ENCODE results near the gene PPIC. TPM values are rescaled to one million over a fixed set of nuclear protein-coding genes. Genes with fewer than 3 reads are reported as not detected.

PPIC gene
- total RNA-seq, 1 experiment from 2014 or later, result 133 TPM

- Histone ChIP-seq H3K36me3 (no peaks in the 10 kb centered on the region), H3K27ac (no peak overlapping the region), H3K4me1 (replicated peaks) (no peaks in the 10 kb centered on the region; the same call in 1 of the 2 replicates), H3K4me3 (no peak overlapping the region), H3K27me3 (replicated peaks) (no peaks in the 10 kb centered on the region), H3K9me3 (replicated peaks) (no peaks in the 10 kb centered on the region)
- peak in 1 of 2 experiments; percentile 14 for DNase-seq (ENCODE audit: low read depth in 1 of 2, low spot score in 2 of 2)
These were observed 8.5 kb upstream of the PPIC start for GRCh38 chr5:123044926-123045617.

GRCh38 chr5:123039673-123040072 is 3.1 kb upstream of the PPIC start:
- Histone ChIP-seq H3K4me1 (replicated peaks) (peaks cover 12% of the 10 kb centered on the region), H3K27me3 (replicated peaks) (no peaks in the 10 kb centered on the region), H3K9me3 (replicated peaks) (no peaks in the 10 kb centered on the region), H3K4me3 (no peak overlapping the region), H3K27ac (no peak overlapping the region), H3K36me3 (peaks cover 5% of the 10 kb centered on the region; the same call in 1 of the 2 replicates)
- DNase-seq (ENCODE audit: low read depth in 1 of 2, low spot score in 2 of 2), result no peak

- no peaks in the 10 kb centered on the region for H3K27me3 ChIP-seq (replicated peaks)
- no peaks in the 10 kb centered on the region for H3K9me3 ChIP-seq (replicated peaks)
- peaks cover 12% of the 10 kb centered on the region for H3K4me1 ChIP-seq (replicated peaks)
- H3K36me3 ChIP-seq, result peaks cover 5% of the 10 kb centered on the region; the same call in 1 of the 2 replicates
- peak overlapping the region; percentile 67 for H3K27ac ChIP-seq
- no peak for DNase-seq (ENCODE audit: low read depth in 1 of 2, low spot score in 2 of 2)
- H3K4me3 ChIP-seq, result peak overlapping the region; percentile 74
These were observed 536 bp upstream of the PPIC start for GRCh38 chr5:123037104-123037418.

- Histone ChIP-seq H3K4me3 (peak overlapping the region; percentile 74), H3K27ac (peak overlapping the region; percentile 67), H3K4me1 (replicated peaks) (peaks cover 12% of the 10 kb centered on the region), H3K9me3 (replicated peaks) (no peaks in the 10 kb centered on the region), H3K27me3 (replicated peaks) (no peaks in the 10 kb centered on the region), H3K36me3 (peaks cover 5% of the 10 kb centered on the region; the same call in 1 of the 2 replicates)
- DNase-seq (ENCODE audit: low read depth in 1 of 2, low spot score in 2 of 2), result peak; percentile 66 to 78
These were observed 571 bp downstream of the PPIC start for GRCh38 chr5:123035918-123036390.

- Histone ChIP-seq H3K36me3 (peaks cover 5% of the 10 kb centered on the region; the same call in 1 of the 2 replicates), H3K27ac (no peak overlapping the region), H3K9me3 (replicated peaks) (no peaks in the 10 kb centered on the region), H3K27me3 (replicated peaks) (no peaks in the 10 kb centered on the region), H3K4me1 (replicated peaks) (peaks cover 12% of the 10 kb centered on the region), H3K4me3 (peak overlapping the region; percentile 74)
- DNase-seq (ENCODE audit: low read depth in 1 of 2, low spot score in 2 of 2), result peak in 1 of 2 experiments; percentile 58
These were observed 1.1 kb downstream of the PPIC start for GRCh38 chr5:123035360-123035917.

- no peak for DNase-seq (ENCODE audit: low read depth in 1 of 2, low spot score in 2 of 2)
These were observed 3.3 kb downstream of the PPIC start for GRCh38 chr5:123033157-123033671.

GRCh38 chr5:123028222-123028621 is 8.3 kb downstream of the PPIC start:
- Histone ChIP-seq H3K27ac (no peak overlapping the region), H3K9me3 (replicated peaks) (no peaks in the 10 kb centered on the region), H3K36me3 (peaks cover 57% of the 10 kb centered on the region), H3K4me1 (replicated peaks) (no peaks in the 10 kb centered on the region), H3K4me3 (no peak overlapping the region), H3K27me3 (replicated peaks) (no peaks in the 10 kb centered on the region)
- DNase-seq (ENCODE audit: low read depth in 1 of 2, low spot score in 2 of 2), result no peak

More at GRCh38 chr5:123033157-123033671, 3.3 kb downstream of the PPIC start:
- peaks cover 18% of the 10 kb centered on the region for H3K36me3 ChIP-seq
- no peaks in the 10 kb centered on the region for H3K27me3 ChIP-seq (replicated peaks)
- no peaks in the 10 kb centered on the region for H3K9me3 ChIP-seq (replicated peaks)
- no peak overlapping the region for H3K27ac ChIP-seq
- H3K4me1 ChIP-seq (replicated peaks), result peaks cover 12% of the 10 kb centered on the region
- H3K4me3 ChIP-seq, result no peak overlapping the region

GRCh38 chr5:123014689-123015088 is 21.8 kb downstream of the PPIC start:
- no peak overlapping the region for H3K27ac ChIP-seq
- H3K4me3 ChIP-seq, result no peak overlapping the region
- no peak for DNase-seq (ENCODE audit: low read depth in 1 of 2, low spot score in 2 of 2)
- H3K9me3 ChIP-seq (replicated peaks), result no peaks in the 10 kb centered on the region
- H3K4me1 ChIP-seq (replicated peaks), result no peaks in the 10 kb centered on the region
- no peaks in the 10 kb centered on the region for H3K27me3 ChIP-seq (replicated peaks)
- H3K36me3 ChIP-seq, result no peaks in the 10 kb centered on the region

GRCh38 chr5:123012321-123012720 is 24.2 kb downstream of the PPIC start:
- H3K9me3 ChIP-seq (replicated peaks), result no peaks in the 10 kb centered on the region
- no peak overlapping the region for H3K4me3 ChIP-seq
- no peaks in the 10 kb centered on the region for H3K4me1 ChIP-seq (replicated peaks)
- H3K36me3 ChIP-seq, result no peaks in the 10 kb centered on the region
- DNase-seq (ENCODE audit: low read depth in 1 of 2, low spot score in 2 of 2), result no peak
- H3K27ac ChIP-seq, result no peak overlapping the region
- H3K27me3 ChIP-seq (replicated peaks), result no peaks in the 10 kb centered on the region

GRCh38 chr5:123007754-123008153 is 28.8 kb downstream of the PPIC start:
- DNase-seq (ENCODE audit: low read depth in 1 of 2, low spot score in 2 of 2), result no peak
- no peaks in the 10 kb centered on the region for H3K27me3 ChIP-seq (replicated peaks)
- no peak overlapping the region for H3K27ac ChIP-seq
- H3K36me3 ChIP-seq, result peaks cover 4% of the 10 kb centered on the region
- no peak overlapping the region for H3K4me3 ChIP-seq
- no peaks in the 10 kb centered on the region for H3K4me1 ChIP-seq (replicated peaks)
- no peaks in the 10 kb centered on the region for H3K9me3 ChIP-seq (replicated peaks)

GRCh38 chr5:123007182-123007581 is 29.3 kb downstream of the PPIC start:
- no peaks in the 10 kb centered on the region for H3K9me3 ChIP-seq (replicated peaks)
- peaks cover 4% of the 10 kb centered on the region for H3K36me3 ChIP-seq
- DNase-seq (ENCODE audit: low read depth in 1 of 2, low spot score in 2 of 2), result no peak
- H3K4me3 ChIP-seq, result no peak overlapping the region
- no peak overlapping the region for H3K27ac ChIP-seq
- H3K4me1 ChIP-seq (replicated peaks), result no peaks in the 10 kb centered on the region
- no peaks in the 10 kb centered on the region for H3K27me3 ChIP-seq (replicated peaks)

GRCh38 chr5:123001808-123002207 is 34.7 kb downstream of the PPIC start:
- H3K9me3 ChIP-seq (replicated peaks), result no peaks in the 10 kb centered on the region
- no peaks in the 10 kb centered on the region for H3K4me1 ChIP-seq (replicated peaks)
- DNase-seq (ENCODE audit: low read depth in 1 of 2, low spot score in 2 of 2), result no peak
- H3K36me3 ChIP-seq, result peaks cover 4% of the 10 kb centered on the region
- no peak overlapping the region for H3K27ac ChIP-seq
- no peaks in the 10 kb centered on the region for H3K27me3 ChIP-seq (replicated peaks)
- no peak overlapping the region for H3K4me3 ChIP-seq

- Histone ChIP-seq H3K27ac (no peak overlapping the region), H3K9me3 (replicated peaks) (no peaks in the 10 kb centered on the region), H3K27me3 (replicated peaks) (no peaks in the 10 kb centered on the region), H3K4me3 (no peak overlapping the region), H3K36me3 (peaks cover 4% of the 10 kb centered on the region), H3K4me1 (replicated peaks) (no peaks in the 10 kb centered on the region)
- DNase-seq (ENCODE audit: low read depth in 1 of 2, low spot score in 2 of 2), result no peak
These were observed 35.8 kb downstream of the PPIC start for GRCh38 chr5:123000731-123001130.

GRCh38 chr5:122999947-123000563 is 36.5 kb downstream of the PPIC start:
- H3K27ac ChIP-seq, result no peak overlapping the region
- H3K36me3 ChIP-seq, result peaks cover 4% of the 10 kb centered on the region
- H3K9me3 ChIP-seq (replicated peaks), result no peaks in the 10 kb centered on the region
- no peaks in the 10 kb centered on the region for H3K4me1 ChIP-seq (replicated peaks)
- no peak overlapping the region for H3K4me3 ChIP-seq
- no peak for DNase-seq (ENCODE audit: low read depth in 1 of 2, low spot score in 2 of 2)
- H3K27me3 ChIP-seq (replicated peaks), result no peaks in the 10 kb centered on the region

Measured in SJSA1 (cell line).